GM19025 (cell line): ENCODE data around the gene MRPS35.

Experiments
- ATAC-seq: cut with Tn5 transposase; IDR thresholded peaks from one replicate; pipeline ENCODE4 v1.9.1; 2021; ENCODE audit warnings: mild to moderate bottlenecking, low read depth, moderate library complexity; ENCODE audit not compliant: unreplicated experiment

MRPS35 gene

GRCh38 chr12:27802936-27803335 is 92.3 kb downstream of the MRPS35 start:
- ATAC-seq = no peak

GRCh38 chr12:27805238-27805637 is 94.6 kb downstream of the MRPS35 start:
- ATAC-seq = no peak
